HEK293T (cell line): Measurements from ENCODE around the gene NEDD4.

ENCODE experiments used
- ARNT ChIP-seq: fragments of 450-650 bp; IDR thresholded peaks from 2 replicates; pipeline ENCODE4 v1.6.1; 2017; ENCODE audit warnings: mild to moderate bottlenecking
- BHLHE40 ChIP-seq: fragments of 450-650 bp; IDR thresholded peaks from 2 replicates; pipeline ENCODE4 v1.6.1; 2016; ENCODE audit warnings: mild to moderate bottlenecking, moderate library complexity, borderline replicate concordance
- CTBP1 ChIP-seq: fragments of 450-650 bp; IDR thresholded peaks from 2 replicates; pipeline ENCODE4 v1.6.1; 2016; ENCODE audit warnings: borderline replicate concordance
- FOXA1 ChIP-seq: fragments of 450-650 bp; IDR thresholded peaks from 2 replicates; pipeline ENCODE4 v1.6.1; 2016; ENCODE audit warnings: mild to moderate bottlenecking
- FOXK2 ChIP-seq: fragments of 450-650 bp; IDR thresholded peaks from 2 replicates; pipeline ENCODE4 v1.6.1; 2016; ENCODE audit warnings: mild to moderate bottlenecking
- FOXM1 ChIP-seq: fragments of 450-650 bp; IDR thresholded peaks from 2 replicates; pipeline ENCODE4 v1.6.1; 2017; ENCODE audit warnings: mild to moderate bottlenecking, borderline replicate concordance
- NFRKB ChIP-seq: fragments of 450-650 bp; IDR thresholded peaks from 2 replicates; pipeline ENCODE4 v1.6.1; 2016; ENCODE audit warnings: mild to moderate bottlenecking, moderate library complexity
- PKNOX1 ChIP-seq: fragments of 450-650 bp; IDR thresholded peaks from 2 replicates; pipeline ENCODE4 v1.6.1; 2016
- SP1 ChIP-seq: fragments of 450-650 bp; IDR thresholded peaks from 2 replicates; pipeline ENCODE4 v1.6.1; 2017
- SUZ12 ChIP-seq: fragments of 450-650 bp; IDR thresholded peaks from 2 replicates; pipeline ENCODE4 v1.6.1; 2016; ENCODE audit warnings: mild to moderate bottlenecking
- TARDBP ChIP-seq: fragments of 450-650 bp; IDR thresholded peaks from 2 replicates; pipeline ENCODE4 v1.6.1; 2016
- ZNF384 ChIP-seq: fragments of 450-650 bp; IDR thresholded peaks from 2 replicates; pipeline ENCODE4 v1.6.1; 2016

- TF ChIP-seq BHLHE40: no peak
- no peak for TF ChIP-seq FOXA1
- TF ChIP-seq ARNT: peak; percentile 48; the same call in 1 of the 2 replicates
- TF ChIP-seq TARDBP: 0 out of 2 replicates have a peak, but pooled peaks have one; percentile 19
- TF ChIP-seq PKNOX1: peak; percentile 98
- TF ChIP-seq FOXM1: 0 out of 2 replicates have a peak, but pooled peaks have one; percentile 3
- no peak for TF ChIP-seq NFRKB
- peak; percentile 99 for TF ChIP-seq CTBP1
- TF ChIP-seq SP1: no peak
- no peak for TF ChIP-seq SUZ12
- TF ChIP-seq ZNF384: peak; percentile 70
- TF ChIP-seq FOXK2: peak; percentile 70
Measured at GRCh38 chr15:55823191-55823670, 170.2 kb downstream of the NEDD4 start.
